ENCODE data around the gene HOXA4. TPM values are rescaled to one million over a fixed set of nuclear protein-coding genes. Genes with fewer than 3 reads are reported as not detected.

The HOXA4 gene
- total and polyA plus RNA-seq, 2 experiments from 2014 or later, result not detected

DNA sequence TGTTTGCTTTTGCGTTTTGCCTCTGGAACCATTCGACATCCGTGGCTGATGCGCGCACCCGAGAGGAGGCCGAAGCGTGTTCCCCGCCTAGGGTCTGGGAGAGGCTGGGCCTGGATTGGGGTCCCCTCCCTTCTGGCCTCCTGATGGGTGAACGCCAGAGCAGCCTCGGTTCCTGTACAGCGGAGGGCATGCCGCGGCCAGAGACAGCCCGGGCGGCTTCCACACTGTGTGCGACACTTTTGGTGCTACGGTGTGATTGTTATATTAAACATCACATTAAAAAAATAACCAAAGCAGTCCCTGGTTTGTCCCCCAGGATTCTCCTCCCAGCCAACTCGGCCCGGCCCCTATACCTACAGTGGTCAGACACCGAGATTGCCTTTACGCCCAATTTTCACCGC lies 29.6 kb upstream of the HOXA4 start:
- H3K4me3 ChIP-seq, result peak overlapping the region; percentile 64
- H3K27me3 ChIP-seq (ENCODE audit: insufficient read depth), result peaks cover 100% of the 10 kb centered on the region
- H3K27me3 Mint-ChIP-seq (ENCODE audit: insufficient read depth, low read depth, poor library complexity), result peaks cover 99% of the 10 kb centered on the region
- H3K79me2 ChIP-seq (replicated peaks; ENCODE audit: insufficient read depth), result no peaks in the 10 kb centered on the region
- no peaks in the 10 kb centered on the region for H3K9me2 ChIP-seq (ENCODE audit: insufficient read depth)
- H3K4me2 ChIP-seq, result peak overlapping the region; percentile 82
- H2AFZ ChIP-seq, result no peak overlapping the region
- no peak overlapping the region for H3K27ac ChIP-seq (ENCODE audit: low read depth)
- peaks cover 4% of the 10 kb centered on the region; the same call in 1 of the 2 replicates for H3K4me1 ChIP-seq (ENCODE audit: insufficient read depth)
- DNase-seq (ENCODE audit: low spot score) (no peak), ATAC-seq (no peak)
- H3K9me3 Mint-ChIP-seq, result peaks cover 10% of the 10 kb centered on the region; the same call in 2 of the 3 replicates
- 0 out of 3 replicates have a peak overlapping the region, but pooled peaks have one; percentile 24 for H3K4me3 Mint-ChIP-seq
- peaks cover 17% of the 10 kb centered on the region for H3F3A ChIP-seq (replicated peaks; ENCODE audit: low read depth)
- H3K27ac Mint-ChIP-seq, result no peak overlapping the region
- no peaks in the 10 kb centered on the region; the same call in 2 of the 3 replicates for H3K36me3 Mint-ChIP-seq (ENCODE audit: low read depth)
- H3K4me1 Mint-ChIP-seq, result peaks cover 12% of the 10 kb centered on the region
- no peak for TF ChIP-seq JUNB (IDR thresholded peaks at IDR 0.05; ENCODE audit: unreplicated experiment)
- no peak for TF ChIP-seq CTCF (conservative IDR thresholded peaks at IDR 0.05; ENCODE audit: low read depth in 2 of 2)
- TF ChIP-seq, protein P1, sequence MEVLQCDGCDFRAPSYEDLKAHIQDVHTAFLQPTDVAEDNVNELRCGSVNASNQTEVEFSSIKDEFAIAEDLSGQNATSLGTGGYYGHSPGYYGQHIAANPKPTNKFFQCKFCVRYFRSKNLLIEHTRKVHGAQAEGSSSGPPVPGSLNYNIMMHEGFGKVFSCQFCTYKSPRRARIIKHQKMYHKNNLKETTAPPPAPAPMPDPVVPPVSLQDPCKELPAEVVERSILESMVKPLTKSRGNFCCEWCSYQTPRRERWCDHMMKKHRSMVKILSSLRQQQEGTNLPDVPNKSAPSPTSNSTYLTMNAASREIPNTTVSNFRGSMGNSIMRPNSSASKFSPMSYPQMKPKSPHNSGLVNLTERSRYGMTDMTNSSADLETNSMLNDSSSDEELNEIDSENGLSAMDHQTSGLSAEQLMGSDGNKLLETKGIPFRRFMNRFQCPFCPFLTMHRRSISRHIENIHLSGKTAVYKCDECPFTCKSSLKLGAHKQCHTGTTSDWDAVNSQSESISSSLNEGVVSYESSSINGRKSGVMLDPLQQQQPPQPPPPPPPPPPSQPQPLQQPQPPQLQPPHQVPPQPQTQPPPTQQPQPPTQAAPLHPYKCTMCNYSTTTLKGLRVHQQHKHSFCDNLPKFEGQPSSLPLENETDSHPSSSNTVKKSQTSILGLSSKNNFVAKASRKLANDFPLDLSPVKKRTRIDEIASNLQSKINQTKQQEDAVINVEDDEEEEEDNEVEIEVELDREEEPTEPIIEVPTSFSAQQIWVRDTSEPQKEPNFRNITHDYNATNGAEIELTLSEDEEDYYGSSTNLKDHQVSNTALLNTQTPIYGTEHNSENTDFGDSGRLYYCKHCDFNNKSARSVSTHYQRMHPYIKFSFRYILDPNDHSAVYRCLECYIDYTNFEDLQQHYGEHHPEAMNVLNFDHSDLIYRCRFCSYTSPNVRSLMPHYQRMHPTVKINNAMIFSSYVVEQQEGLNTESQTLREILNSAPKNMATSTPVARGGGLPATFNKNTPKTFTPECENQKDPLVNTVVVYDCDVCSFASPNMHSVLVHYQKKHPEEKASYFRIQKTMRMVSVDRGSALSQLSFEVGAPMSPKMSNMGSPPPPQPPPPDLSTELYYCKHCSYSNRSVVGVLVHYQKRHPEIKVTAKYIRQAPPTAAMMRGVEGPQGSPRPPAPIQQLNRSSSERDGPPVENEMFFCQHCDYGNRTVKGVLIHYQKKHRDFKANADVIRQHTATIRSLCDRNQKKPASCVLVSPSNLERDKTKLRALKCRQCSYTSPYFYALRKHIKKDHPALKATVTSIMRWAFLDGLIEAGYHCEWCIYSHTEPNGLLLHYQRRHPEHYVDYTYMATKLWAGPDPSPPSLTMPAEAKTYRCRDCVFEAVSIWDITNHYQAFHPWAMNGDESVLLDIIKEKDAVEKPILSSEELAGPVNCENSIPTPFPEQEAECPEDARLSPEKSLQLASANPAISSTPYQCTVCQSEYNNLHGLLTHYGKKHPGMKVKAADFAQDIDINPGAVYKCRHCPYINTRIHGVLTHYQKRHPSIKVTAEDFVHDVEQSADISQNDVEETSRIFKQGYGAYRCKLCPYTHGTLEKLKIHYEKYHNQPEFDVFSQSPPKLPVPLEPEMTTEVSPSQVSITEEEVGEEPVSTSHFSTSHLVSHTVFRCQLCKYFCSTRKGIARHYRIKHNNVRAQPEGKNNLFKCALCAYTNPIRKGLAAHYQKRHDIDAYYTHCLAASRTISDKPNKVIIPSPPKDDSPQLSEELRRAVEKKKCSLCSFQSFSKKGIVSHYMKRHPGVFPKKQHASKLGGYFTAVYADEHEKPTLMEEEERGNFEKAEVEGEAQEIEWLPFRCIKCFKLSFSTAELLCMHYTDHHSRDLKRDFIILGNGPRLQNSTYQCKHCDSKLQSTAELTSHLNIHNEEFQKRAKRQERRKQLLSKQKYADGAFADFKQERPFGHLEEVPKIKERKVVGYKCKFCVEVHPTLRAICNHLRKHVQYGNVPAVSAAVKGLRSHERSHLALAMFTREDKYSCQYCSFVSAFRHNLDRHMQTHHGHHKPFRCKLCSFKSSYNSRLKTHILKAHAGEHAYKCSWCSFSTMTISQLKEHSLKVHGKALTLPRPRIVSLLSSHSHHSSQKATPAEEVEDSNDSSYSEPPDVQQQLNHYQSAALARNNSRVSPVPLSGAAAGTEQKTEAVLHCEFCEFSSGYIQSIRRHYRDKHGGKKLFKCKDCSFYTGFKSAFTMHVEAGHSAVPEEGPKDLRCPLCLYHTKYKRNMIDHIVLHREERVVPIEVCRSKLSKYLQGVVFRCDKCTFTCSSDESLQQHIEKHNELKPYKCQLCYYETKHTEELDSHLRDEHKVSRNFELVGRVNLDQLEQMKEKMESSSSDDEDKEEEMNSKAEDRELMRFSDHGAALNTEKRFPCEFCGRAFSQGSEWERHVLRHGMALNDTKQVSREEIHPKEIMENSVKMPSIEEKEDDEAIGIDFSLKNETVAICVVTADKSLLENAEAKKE (CRISPR knock-in tag; IDR thresholded peaks at IDR 0.05), result no peak
- TF ChIP-seq ZNF114 (CRISPR knock-in tag; IDR thresholded peaks at IDR 0.05), result no peak
- no peak for TF ChIP-seq POLR2AphosphoS5 (IDR thresholded peaks at IDR 0.05; ENCODE audit: low read depth)
- TF ChIP-seq, protein P2, sequence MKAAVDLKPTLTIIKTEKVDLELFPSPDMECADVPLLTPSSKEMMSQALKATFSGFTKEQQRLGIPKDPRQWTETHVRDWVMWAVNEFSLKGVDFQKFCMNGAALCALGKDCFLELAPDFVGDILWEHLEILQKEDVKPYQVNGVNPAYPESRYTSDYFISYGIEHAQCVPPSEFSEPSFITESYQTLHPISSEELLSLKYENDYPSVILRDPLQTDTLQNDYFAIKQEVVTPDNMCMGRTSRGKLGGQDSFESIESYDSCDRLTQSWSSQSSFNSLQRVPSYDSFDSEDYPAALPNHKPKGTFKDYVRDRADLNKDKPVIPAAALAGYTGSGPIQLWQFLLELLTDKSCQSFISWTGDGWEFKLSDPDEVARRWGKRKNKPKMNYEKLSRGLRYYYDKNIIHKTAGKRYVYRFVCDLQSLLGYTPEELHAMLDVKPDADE (IDR thresholded peaks at IDR 0.05), result no peak
- TF ChIP-seq STAT1 (IDR thresholded peaks at IDR 0.05; ENCODE audit: unreplicated experiment), result no peak
- peak; percentile 35 for TF ChIP-seq EZH2 (IDR thresholded peaks at IDR 0.05; ENCODE audit: low read depth, unreplicated experiment)
- TF ChIP-seq EZH2phosphoT487 (IDR thresholded peaks at IDR 0.05; ENCODE audit: unreplicated experiment), result peak; percentile 64
- no peaks in the 10 kb centered on the region; the same call in 1 of the 2 replicates for H3K36me3 ChIP-seq (ENCODE audit: insufficient read depth)
- H4K20me1 ChIP-seq (replicated peaks; ENCODE audit: insufficient read depth), result peaks cover 48% of the 10 kb centered on the region

Data from GM23338 (cell line).